ENCODE measurements around the gene FAM186B.

- TF ChIP-seq CTCF (IDR thresholded peaks at IDR 0.05) (no peak), POLR2A (IDR thresholded peaks at IDR 0.05) (no peak), EP300 (IDR thresholded peaks at IDR 0.05) (no peak)
Observed at GRCh38 chr12:49552899-49553298, 52.5 kb downstream of the FAM186B start.
